Heart left ventricle (tissue), 13 donors: ENCODE results near the gene CFAP157.

Experiments
- POLR2A ChIP-seq, 2 donors: fragments of 450-650 bp; IDR thresholded peaks; one replicate each; pipeline ENCODE4 v1.6.1; 2017; ENCODE audit warnings: antibody characterized with exemption in 2 of 2, mild to moderate bottlenecking in 2 of 2, moderate library complexity in 2 of 2
- TF ChIP-seq, protein P1 (sequence below), 12 donors: fragments of 200-600 bp; sonication (generic) in 4 of 12; IDR thresholded peaks; one replicate each; pipeline versions ENCODE4 v1.5.0 to v1.8.0; 2018 to 2022; ENCODE audit warnings: antibody characterized with exemption in 12 of 12, mild to moderate bottlenecking in 5 of 12
- donor health status: ischemic (EF 13 %, LVEDD 7.1; RV severe dilation, severe dysfunction).
- donor health status: DM: no; HTN: yes; CAD: no.
- donor health status: DM: no; HTN: no; CAD: no.
- donor health status: ischemic (EF 25% LVEDD 6.9; RV normal size, moderate dysfunction).
- donor health status: ischemic (EF 25% LVEDD 5.7; RV mildly dilated, moderate dysfunction).
- donor health status: ischemic (EF 35%, LVEDD 5.7; RV mildly dilated, moderate dysfunction).
- donor health status: nonischemic (EF 11% LVEDD 7.7; RV severe dilation, severe dysfunction).
- donor health status: DM: yes; HTN: yes; CAD: no.
- donor health status: PGD.
- donor health status: ischemic (EF 29% LVEDD 5.4; RV normal size, mild dysfunction).
- donor health status: nonischemic (EF 23%, LVEDD 6.1; RV moderate dilation, normal function).

DNA sequence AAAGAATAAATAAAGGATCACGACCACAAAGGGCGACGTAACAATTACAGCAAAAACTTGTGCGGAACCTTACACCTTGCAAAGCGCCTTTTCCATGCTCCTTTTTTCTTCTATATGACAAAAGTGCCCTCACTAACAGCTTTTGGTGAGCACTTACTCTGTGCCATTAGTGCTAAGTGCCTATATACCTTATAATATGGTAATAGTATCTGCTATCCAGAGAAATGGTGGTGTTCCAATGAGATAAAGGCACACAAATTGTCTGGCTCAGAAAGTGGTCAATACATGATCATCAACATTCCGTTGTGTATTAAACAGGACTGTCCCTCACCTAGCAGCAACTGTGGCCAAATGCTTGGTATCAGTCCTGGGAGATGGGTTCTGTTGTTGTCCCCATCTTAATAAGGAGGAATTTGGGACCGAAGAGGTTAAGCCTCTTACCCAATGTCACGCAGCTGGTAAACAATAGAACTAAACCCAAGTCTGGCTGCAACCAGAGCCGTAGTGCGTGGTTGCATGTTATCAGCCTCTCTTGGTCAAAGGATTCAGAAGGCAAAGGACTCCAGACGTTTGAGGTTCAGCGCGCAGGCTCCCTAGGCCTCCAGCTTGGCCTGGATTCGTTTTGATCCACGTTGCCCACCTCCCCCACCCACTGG lies 28.9 kb downstream of the CFAP157 start:
- TF ChIP-seq, protein P1, sequence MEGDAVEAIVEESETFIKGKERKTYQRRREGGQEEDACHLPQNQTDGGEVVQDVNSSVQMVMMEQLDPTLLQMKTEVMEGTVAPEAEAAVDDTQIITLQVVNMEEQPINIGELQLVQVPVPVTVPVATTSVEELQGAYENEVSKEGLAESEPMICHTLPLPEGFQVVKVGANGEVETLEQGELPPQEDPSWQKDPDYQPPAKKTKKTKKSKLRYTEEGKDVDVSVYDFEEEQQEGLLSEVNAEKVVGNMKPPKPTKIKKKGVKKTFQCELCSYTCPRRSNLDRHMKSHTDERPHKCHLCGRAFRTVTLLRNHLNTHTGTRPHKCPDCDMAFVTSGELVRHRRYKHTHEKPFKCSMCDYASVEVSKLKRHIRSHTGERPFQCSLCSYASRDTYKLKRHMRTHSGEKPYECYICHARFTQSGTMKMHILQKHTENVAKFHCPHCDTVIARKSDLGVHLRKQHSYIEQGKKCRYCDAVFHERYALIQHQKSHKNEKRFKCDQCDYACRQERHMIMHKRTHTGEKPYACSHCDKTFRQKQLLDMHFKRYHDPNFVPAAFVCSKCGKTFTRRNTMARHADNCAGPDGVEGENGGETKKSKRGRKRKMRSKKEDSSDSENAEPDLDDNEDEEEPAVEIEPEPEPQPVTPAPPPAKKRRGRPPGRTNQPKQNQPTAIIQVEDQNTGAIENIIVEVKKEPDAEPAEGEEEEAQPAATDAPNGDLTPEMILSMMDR (IDR thresholded peaks at IDR 0.05), result no peak
- no peak for TF ChIP-seq POLR2A (IDR thresholded peaks at IDR 0.05)
